Measurements from ENCODE around the gene CD22.
"Not testable (repeated sequence)": the region's sequence is repeated elsewhere in the genome, so short reads cannot be mapped to it uniquely, and the experiment has no call there.

Gene CD22

DNA sequence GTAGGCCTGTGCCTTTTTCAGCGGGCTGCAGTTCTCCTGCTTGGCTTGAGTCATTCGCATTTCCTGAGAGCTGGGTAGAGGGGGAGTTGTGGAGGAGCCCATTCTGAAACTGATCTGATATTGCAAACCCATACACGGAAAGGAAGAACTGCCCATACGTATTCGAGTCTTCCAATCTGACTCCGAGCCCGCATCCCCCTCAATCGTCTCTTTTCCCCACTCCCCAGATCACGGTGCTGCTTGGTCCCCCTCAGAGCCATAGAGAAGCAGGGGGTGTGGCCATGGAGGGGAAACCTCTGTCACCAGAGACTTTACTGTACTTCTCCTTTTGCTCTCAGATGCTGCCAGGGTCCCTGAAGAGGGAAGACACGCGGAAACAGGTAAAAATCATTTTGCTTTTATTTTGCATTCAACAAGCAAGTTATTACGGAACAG is at the start of gene CD22:
TSS of gene CD22 (plus strand) at position 337 of the 435 bp plus-strand sequence. CDS start 2,854 bp downstream, outside the sequence.
- in situ Hi-C loops (cut with MboI; ENCODE audit: low sequenced_read_pairs): no loop called here
- no peaks in the 10 kb centered on the region; the same call in 1 of the 2 replicates for H3K27me3 ChIP-seq (ENCODE audit: low read depth)
- no peak for DNase-seq (ENCODE audit: low spot score in 2 of 2)
- H3K4me3 ChIP-seq: no peak within 1 kb of the TSS
- H3K4me1 ChIP-seq: no peaks in the 10 kb centered on the region
- no peaks in the 10 kb centered on the region for H3K36me3 ChIP-seq (replicated peaks)
- H3K9me3 ChIP-seq: no peaks in the 10 kb centered on the region

DNA sequence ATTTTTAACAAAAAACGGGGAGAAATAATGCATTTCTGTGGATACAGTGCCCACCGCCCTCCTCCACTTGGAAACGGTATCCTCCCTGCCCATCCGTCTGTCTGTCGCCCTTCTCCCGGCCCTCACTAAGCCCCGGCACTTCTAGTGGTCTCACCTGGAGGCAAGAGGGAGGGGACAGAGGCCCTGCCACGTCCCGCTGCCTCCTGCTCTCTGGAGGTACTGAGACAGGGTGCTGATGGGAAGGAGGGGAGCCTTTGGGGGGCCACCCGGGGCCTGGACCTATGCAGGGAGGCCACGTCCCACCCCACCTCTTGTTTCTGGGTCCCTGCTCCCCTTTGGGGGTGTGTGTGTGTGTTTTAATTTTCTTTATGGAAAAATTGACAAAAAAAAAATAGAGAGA is 49.6 kb upstream of the CD22 start:
- in situ Hi-C loops (cut with MboI; ENCODE audit: low sequenced_read_pairs): no loop called here
- Histone ChIP-seq H3K36me3 (replicated peaks) (peaks cover 8% of the 10 kb centered on the region), H3K9me3 (no peaks in the 10 kb centered on the region), H3K4me3 (no peak overlapping the region), H3K27me3 (ENCODE audit: low read depth) (peaks cover 19% of the 10 kb centered on the region), H3K4me1 (no peaks in the 10 kb centered on the region)
- DNase-seq (ENCODE audit: low spot score in 2 of 2): no peak

GRCh38 chr19:35279985-35280821 is 48.8 kb upstream of the CD22 start:
- peaks cover 22% of the 10 kb centered on the region for H3K27me3 ChIP-seq (ENCODE audit: low read depth)
- H3K4me3 ChIP-seq: no peak overlapping the region
- peaks cover 4% of the 10 kb centered on the region; the same call in 1 of the 2 replicates for H3K36me3 ChIP-seq (replicated peaks)
- in situ Hi-C loops (cut with MboI; ENCODE audit: low sequenced_read_pairs): no loop called here
- no peaks in the 10 kb centered on the region for H3K9me3 ChIP-seq
- no peak for DNase-seq (ENCODE audit: low spot score in 2 of 2)
- H3K4me1 ChIP-seq: no peaks in the 10 kb centered on the region

- DNase-seq (ENCODE audit: low spot score in 2 of 2): no peak
- H3K27me3 ChIP-seq (ENCODE audit: low read depth): peaks cover 22% of the 10 kb centered on the region
- no peaks in the 10 kb centered on the region for H3K4me1 ChIP-seq
- peaks cover 4% of the 10 kb centered on the region; the same call in 1 of the 2 replicates for H3K36me3 ChIP-seq (replicated peaks)
- in situ Hi-C loops (cut with MboI; ENCODE audit: low sequenced_read_pairs): no loop called here
- no peak overlapping the region for H3K4me3 ChIP-seq
- no peaks in the 10 kb centered on the region for H3K9me3 ChIP-seq
Observed at GRCh38 chr19:35281303-35281702, 47.7 kb upstream of the CD22 start.

DNA sequence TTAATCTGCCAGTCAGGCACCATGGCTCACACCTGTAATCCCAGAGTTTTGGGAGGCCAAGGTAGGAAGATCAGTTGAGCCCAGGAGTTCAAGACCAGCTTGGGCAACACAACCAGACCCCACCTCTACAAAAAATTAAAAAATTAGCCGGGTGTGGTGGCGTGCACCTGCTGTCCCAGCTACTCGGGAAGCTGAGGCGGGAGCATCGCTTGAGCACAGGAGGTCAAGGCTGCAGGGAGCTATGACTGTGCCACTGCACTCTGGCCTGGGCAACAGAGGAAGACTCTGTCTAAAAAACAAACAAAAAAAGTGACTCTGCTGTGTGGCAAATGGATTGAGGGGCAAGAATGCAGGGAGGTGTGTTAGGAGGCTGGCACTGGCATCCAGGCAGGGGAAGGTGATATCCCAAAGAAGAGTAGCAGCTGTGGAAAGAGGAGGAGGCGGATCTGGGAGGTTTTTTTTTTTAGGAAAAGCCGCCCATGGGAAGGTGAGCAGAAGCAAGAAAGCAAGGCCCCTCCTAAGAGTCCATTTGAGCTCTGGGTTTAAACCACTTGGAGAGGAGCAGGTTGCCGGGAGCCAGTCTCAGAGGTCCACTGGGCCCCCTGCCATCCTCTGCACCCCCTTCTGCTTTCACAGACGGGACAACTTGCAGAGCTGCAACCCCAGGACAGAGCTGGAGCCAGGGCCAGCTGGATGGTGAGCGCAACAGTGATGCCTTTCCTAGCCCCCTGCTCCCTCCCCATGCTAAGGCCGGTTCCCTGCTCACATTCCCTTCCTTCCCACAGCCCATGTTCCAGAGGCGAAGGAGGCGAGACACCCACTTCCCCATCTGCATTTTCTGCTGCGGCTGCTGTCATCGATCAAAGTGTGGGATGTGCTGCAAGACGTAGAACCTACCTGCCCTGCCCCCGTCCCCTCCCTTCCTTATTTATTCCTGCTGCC is 44.6 kb upstream of the CD22 start:
- DNase-seq (ENCODE audit: low spot score in 2 of 2): no peak
- no peaks in the 10 kb centered on the region for H3K9me3 ChIP-seq
- no peaks in the 10 kb centered on the region for H3K4me1 ChIP-seq
- H3K36me3 ChIP-seq (replicated peaks): no peaks in the 10 kb centered on the region; the same call in 1 of the 2 replicates
- peaks cover 22% of the 10 kb centered on the region for H3K27me3 ChIP-seq (ENCODE audit: low read depth)
- no peak overlapping the region for H3K4me3 ChIP-seq
- in situ Hi-C loops (cut with MboI; ENCODE audit: low sequenced_read_pairs): no loop called here

DNA sequence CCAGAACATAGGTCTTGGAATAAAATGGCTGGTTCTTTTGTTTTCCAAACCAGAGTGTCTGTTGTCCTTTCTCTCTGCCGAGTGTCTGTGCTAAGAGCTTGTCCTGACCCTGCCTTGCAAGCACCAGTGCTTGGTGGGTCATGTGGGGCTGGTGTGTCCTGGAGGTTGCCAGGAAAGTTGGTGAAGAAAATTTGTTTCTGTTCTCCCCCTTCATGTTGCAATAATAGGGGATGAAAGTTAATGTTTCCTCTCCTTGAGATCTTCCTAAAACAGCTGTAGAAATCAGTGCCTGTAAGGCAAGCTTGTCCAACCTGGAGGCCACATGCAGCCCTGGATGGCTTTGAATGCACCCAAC is 43.9 kb upstream of the CD22 start:
- no peaks in the 10 kb centered on the region for H3K36me3 ChIP-seq (replicated peaks)
- H3K9me3 ChIP-seq: no peaks in the 10 kb centered on the region
- in situ Hi-C loops (cut with MboI; ENCODE audit: low sequenced_read_pairs): no loop called here
- DNase-seq (ENCODE audit: low spot score in 2 of 2): no peak
- H3K27me3 ChIP-seq (ENCODE audit: low read depth): peaks cover 22% of the 10 kb centered on the region
- H3K4me3 ChIP-seq: no peak overlapping the region
- H3K4me1 ChIP-seq: no peaks in the 10 kb centered on the region

GRCh38 chr19:35285465-35285864 is 43.5 kb upstream of the CD22 start:
- H3K4me3 ChIP-seq; DNase-seq (ENCODE audit: low spot score in 2 of 2); H3K36me3 ChIP-seq (replicated peaks); H3K9me3 ChIP-seq; H3K4me1 ChIP-seq; in situ Hi-C loops (cut with MboI; ENCODE audit: low sequenced_read_pairs): not testable (repeated sequence)
- peaks cover 22% of the 10 kb centered on the region for H3K27me3 ChIP-seq (ENCODE audit: low read depth)

- H3K4me3 ChIP-seq; H3K4me1 ChIP-seq; in situ Hi-C loops (cut with MboI; ENCODE audit: low sequenced_read_pairs); H3K9me3 ChIP-seq; DNase-seq (ENCODE audit: low spot score in 2 of 2); H3K36me3 ChIP-seq (replicated peaks): not testable (repeated sequence)
- H3K27me3 ChIP-seq (ENCODE audit: low read depth): peaks cover 22% of the 10 kb centered on the region
Observed at GRCh38 chr19:35286101-35286500, 42.9 kb upstream of the CD22 start.

GRCh38 chr19:35287713-35288112 is 41.3 kb upstream of the CD22 start:
- no peak for DNase-seq (ENCODE audit: low spot score in 2 of 2)
- Histone ChIP-seq H3K9me3 (no peaks in the 10 kb centered on the region), H3K27me3 (ENCODE audit: low read depth) (peaks cover 9% of the 10 kb centered on the region), H3K4me1 (no peaks in the 10 kb centered on the region), H3K36me3 (replicated peaks) (no peaks in the 10 kb centered on the region), H3K4me3 (no peak overlapping the region)
- in situ Hi-C loops (cut with MboI; ENCODE audit: low sequenced_read_pairs): no loop called here

DNA sequence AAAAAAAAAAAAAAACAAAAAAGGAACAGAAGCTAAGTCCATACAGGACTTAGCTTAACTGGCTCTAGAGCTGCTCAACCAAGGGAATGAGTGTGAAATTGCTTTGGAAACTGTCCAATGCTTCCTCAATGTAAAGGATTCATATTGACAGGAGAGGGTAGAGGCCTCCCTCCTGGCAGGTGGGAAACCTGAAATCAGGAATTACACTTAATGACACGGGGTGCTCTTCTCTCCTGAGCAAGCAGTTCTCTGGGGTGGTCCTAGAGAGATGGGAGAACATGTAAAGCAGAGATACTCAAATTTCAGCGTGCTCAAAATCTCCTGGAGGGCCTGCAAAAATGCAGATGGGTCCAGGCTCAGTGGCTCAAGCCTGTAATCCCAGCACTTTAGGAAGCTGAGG is 40.7 kb upstream of the CD22 start:
- in situ Hi-C loops (cut with MboI; ENCODE audit: low sequenced_read_pairs): no loop called here
- H3K27me3 ChIP-seq (ENCODE audit: low read depth): peaks cover 3% of the 10 kb centered on the region
- no peak for DNase-seq (ENCODE audit: low spot score in 2 of 2)
- no peak overlapping the region for H3K4me3 ChIP-seq
- H3K36me3 ChIP-seq (replicated peaks): no peaks in the 10 kb centered on the region
- H3K9me3 ChIP-seq: no peaks in the 10 kb centered on the region
- H3K4me1 ChIP-seq: no peaks in the 10 kb centered on the region

DNA sequence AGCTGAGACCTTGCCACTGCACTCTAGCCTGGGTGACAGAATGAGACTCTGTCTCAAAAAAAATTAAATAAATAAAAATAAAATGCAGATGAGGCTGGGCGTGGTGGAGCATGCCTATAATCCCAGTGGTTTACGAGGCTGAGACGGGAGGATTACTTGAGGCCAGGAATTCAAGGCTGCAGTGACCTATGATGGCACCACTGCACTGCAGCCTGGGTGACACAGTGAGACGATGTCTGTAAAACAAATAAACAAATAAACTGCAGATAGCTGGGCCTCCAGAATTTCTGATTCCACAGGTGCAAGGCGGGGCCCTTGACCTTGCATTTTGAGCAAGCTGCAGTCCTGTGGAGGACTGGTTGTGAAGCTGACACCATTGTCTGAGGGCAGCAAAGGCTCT is 40.1 kb upstream of the CD22 start:
- DNase-seq (ENCODE audit: low spot score in 2 of 2): no peak
- in situ Hi-C loops (cut with MboI; ENCODE audit: low sequenced_read_pairs): no loop called here
- Histone ChIP-seq H3K27me3 (ENCODE audit: low read depth) (0 out of 2 replicates have a peak, but pooled peaks cover 2% of the 10 kb centered on the region), H3K4me1 (no peaks in the 10 kb centered on the region), H3K36me3 (replicated peaks) (no peaks in the 10 kb centered on the region), H3K4me3 (no peak overlapping the region), H3K9me3 (no peaks in the 10 kb centered on the region)

DNA sequence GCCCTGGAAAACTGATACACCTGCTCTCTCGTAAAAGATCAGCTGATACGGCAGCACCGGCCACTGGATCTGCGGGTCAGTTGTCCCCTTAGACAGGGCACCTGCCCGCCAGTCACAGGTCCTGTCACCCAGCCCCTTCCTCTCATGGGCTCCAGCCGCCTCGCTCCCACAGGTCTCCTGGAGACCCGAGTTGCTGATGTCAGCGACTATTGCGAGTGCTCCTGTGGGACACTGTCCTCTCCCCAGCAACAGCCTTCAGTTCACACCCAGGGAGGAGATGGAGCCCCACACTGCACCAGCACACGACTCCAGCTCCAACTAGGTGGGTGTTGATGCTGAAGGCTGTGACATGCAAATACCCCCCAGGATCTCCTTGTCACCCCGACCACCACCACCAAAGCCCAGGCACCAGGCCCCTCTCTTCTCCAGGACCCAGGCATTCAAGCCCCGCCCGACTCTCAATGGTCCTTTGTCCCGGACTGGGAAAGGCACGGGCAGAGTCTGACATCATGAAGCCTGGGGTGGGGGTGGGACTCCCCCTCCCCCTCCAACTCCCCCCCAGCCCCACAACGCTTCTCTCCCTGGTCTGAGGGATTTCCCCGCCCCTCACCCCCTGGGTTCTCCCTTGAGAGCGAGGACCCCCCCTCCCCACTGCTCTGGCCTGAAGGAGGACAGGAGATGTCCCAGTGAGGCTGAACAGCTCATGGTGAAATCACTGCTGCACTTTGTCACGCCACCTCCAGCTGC is 38.4 kb upstream of the CD22 start:
- Histone ChIP-seq H3K36me3 (replicated peaks) (no peaks in the 10 kb centered on the region), H3K9me3 (no peaks in the 10 kb centered on the region), H3K4me1 (no peaks in the 10 kb centered on the region), H3K27me3 (ENCODE audit: low read depth) (no peaks in the 10 kb centered on the region), H3K4me3 (no peak overlapping the region)
- in situ Hi-C loops (cut with MboI; ENCODE audit: low sequenced_read_pairs): no loop called here
- no peak for DNase-seq (ENCODE audit: low spot score in 2 of 2)

- Histone ChIP-seq H3K4me3 (no peak overlapping the region), H3K27me3 (ENCODE audit: low read depth) (no peaks in the 10 kb centered on the region), H3K4me1 (no peaks in the 10 kb centered on the region), H3K36me3 (replicated peaks) (no peaks in the 10 kb centered on the region), H3K9me3 (no peaks in the 10 kb centered on the region)
- in situ Hi-C loops (cut with MboI; ENCODE audit: low sequenced_read_pairs): no loop called here
- DNase-seq (ENCODE audit: low spot score in 2 of 2): no peak
Observed at GRCh38 chr19:35291259-35291658, 37.7 kb upstream of the CD22 start.
